SK-N-SH treated with all-trans-retinoic acid at 6 μM for 48 hours (cell line): ENCODE measurements around the gene OXCT2.

ENCODE experiments used
- ZFP30 ChIP-seq: fragments of 450-650 bp; formaldehyde crosslinking; IDR thresholded peaks from 2 replicates; pipeline ENCODE4 v1.5.0; 2022; ENCODE audit warnings: mild to moderate bottlenecking, moderate library complexity
- TF ChIP-seq, protein P1 (sequence below): fragments of 250-450 bp; sonication (Bioruptor Pico); IDR thresholded peaks from 2 replicates; pipeline ENCODE4 v1.5.0; 2020; ENCODE audit warnings: mild to moderate bottlenecking, moderate library complexity
- TF ChIP-seq, protein P2 (sequence below): fragments of 250-450 bp; sonication (Bioruptor Pico); IDR thresholded peaks from 2 replicates; pipeline ENCODE4 v1.5.1; 2020; ENCODE audit warnings: low read depth, mild to moderate bottlenecking, moderate library complexity

DNA sequence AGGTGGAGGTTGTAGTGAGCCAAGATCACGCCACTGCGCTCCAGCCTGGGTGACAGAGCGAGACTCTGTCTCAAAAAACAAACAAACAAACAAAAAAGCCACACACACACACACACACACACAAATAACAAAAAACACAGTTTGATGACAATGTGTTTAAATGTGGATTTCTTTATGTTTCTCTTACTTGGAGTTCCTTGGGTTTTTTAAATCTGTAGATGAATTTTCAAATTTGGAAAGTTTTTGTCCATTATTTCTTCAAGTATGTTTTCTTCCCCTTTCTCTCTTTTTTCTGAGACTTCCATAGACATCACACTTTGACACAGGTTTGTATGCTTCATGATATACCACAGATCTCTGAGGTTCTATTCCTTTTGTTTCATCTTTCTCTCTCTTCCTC, 44.5 kb downstream of the OXCT2 start:
- TF ChIP-seq, protein P1, sequence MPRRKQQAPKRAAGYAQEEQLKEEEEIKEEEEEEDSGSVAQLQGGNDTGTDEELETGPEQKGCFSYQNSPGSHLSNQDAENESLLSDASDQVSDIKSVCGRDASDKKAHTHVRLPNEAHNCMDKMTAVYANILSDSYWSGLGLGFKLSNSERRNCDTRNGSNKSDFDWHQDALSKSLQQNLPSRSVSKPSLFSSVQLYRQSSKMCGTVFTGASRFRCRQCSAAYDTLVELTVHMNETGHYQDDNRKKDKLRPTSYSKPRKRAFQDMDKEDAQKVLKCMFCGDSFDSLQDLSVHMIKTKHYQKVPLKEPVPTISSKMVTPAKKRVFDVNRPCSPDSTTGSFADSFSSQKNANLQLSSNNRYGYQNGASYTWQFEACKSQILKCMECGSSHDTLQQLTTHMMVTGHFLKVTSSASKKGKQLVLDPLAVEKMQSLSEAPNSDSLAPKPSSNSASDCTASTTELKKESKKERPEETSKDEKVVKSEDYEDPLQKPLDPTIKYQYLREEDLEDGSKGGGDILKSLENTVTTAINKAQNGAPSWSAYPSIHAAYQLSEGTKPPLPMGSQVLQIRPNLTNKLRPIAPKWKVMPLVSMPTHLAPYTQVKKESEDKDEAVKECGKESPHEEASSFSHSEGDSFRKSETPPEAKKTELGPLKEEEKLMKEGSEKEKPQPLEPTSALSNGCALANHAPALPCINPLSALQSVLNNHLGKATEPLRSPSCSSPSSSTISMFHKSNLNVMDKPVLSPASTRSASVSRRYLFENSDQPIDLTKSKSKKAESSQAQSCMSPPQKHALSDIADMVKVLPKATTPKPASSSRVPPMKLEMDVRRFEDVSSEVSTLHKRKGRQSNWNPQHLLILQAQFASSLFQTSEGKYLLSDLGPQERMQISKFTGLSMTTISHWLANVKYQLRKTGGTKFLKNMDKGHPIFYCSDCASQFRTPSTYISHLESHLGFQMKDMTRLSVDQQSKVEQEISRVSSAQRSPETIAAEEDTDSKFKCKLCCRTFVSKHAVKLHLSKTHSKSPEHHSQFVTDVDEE (CRISPR knock-in tag): no peak
- TF ChIP-seq ZFP30 (CRISPR knock-in tag): no peak
- TF ChIP-seq, protein P2, sequence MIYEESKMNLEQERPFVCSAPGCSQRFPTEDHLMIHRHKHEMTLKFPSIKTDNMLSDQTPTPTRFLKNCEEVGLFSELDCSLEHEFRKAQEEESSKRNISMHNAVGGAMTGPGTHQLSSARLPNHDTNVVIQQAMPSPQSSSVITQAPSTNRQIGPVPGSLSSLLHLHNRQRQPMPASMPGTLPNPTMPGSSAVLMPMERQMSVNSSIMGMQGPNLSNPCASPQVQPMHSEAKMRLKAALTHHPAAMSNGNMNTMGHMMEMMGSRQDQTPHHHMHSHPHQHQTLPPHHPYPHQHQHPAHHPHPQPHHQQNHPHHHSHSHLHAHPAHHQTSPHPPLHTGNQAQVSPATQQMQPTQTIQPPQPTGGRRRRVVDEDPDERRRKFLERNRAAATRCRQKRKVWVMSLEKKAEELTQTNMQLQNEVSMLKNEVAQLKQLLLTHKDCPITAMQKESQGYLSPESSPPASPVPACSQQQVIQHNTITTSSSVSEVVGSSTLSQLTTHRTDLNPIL (CRISPR knock-in tag): no peak
